NCI-H82 (cell line): ENCODE data around the gene SEPTIN12.

Experiments
- DNase-seq: peaks from one replicate; lab custom pipeline; 2025; lab: John Stamatoyannopoulos, UW

Gene SEPTIN12, protein sequence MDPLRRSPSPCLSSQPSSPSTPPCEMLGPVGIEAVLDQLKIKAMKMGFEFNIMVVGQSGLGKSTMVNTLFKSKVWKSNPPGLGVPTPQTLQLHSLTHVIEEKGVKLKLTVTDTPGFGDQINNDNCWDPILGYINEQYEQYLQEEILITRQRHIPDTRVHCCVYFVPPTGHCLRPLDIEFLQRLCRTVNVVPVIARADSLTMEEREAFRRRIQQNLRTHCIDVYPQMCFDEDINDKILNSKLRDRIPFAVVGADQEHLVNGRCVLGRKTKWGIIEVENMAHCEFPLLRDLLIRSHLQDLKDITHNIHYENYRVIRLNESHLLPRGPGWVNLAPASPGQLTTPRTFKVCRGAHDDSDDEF

DNA sequence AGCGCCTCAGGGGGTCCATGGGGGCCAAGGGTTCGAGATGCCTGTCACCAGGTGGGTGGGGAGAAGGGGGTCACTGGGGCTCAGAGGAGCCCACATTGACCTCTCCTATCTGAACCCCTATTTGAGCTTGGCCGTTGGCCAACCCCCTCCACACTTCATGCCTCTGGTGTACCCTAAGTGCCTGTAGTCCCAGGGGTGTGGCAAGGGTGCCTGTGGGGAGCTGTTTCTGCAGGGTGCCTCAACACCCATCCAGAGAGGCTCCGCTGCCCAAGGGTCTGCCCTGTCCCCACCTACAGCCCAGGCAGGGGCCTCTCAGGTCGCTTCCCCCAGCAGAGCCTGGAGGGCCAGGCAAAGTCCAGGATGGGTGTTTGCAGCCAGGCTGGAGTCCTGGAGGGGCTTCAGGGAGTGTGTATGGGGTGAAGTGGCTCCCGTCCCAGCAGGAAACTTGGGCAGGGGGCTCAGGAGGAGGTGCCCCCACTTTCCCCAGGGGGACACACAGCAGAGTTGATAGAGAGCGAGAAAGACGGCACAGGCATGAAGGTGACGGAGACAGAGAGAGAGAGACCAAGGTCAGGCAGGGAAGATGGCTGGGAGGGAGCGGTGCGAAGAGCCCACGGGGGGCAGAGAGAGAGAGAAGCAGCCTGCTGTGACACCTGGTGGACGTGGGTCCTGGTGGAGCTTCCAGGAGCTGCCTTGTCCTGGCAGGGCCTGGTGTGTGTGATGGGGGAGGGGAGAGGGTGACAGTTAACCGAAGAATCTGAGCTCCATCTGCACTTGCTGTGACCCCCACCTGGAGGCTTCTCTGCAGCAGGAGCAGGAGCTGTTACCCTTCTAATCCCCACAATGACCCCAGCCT lies at the start of gene SEPTIN12:
TSS of gene SEPTIN12 (minus strand) at position 719 of the 856 bp plus-strand sequence. CDS start at position 19, 700 bp downstream.
- peak; percentile 99 for DNase-seq

DNA sequence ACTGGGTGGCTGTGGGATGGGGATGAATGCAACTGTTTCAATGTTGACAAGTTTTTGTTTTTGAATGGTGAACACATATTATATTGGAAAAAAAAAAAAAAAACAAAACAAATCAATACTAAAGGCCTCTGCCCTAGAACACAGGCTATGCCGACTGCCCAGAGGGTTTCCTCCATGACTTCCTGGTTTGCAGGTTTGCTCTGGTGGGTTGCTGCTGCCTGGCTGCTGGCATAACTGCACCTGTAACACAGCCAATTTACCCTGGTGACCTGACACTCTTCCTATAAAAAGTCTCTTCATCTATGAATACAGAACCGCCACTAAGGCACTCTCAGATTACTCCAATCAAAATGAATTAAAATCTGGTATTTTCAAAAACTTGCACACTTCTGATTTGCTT lies 48.6 kb upstream of the SEPTIN12 start:
- DNase-seq = no peak

DNA sequence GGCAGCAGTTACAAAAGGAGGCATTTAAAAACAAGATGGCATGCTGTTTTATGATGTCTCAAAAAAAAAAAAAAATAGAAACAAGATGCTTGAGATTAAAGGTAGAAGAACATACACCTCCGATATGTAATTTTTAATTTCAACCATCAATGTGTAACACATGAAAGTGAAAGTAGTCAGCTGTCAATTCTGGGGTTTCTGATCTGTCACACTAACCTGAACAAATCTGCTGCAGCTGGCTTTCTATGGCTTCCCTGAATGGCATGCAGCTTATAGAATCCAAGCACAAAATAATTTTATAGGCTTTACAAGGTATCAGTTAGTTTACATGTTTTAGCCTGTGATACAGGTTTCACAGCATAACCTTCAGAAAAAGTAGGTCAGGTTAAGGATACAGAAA lies 45.4 kb upstream of the SEPTIN12 start:
- no peak for DNase-seq

DNA sequence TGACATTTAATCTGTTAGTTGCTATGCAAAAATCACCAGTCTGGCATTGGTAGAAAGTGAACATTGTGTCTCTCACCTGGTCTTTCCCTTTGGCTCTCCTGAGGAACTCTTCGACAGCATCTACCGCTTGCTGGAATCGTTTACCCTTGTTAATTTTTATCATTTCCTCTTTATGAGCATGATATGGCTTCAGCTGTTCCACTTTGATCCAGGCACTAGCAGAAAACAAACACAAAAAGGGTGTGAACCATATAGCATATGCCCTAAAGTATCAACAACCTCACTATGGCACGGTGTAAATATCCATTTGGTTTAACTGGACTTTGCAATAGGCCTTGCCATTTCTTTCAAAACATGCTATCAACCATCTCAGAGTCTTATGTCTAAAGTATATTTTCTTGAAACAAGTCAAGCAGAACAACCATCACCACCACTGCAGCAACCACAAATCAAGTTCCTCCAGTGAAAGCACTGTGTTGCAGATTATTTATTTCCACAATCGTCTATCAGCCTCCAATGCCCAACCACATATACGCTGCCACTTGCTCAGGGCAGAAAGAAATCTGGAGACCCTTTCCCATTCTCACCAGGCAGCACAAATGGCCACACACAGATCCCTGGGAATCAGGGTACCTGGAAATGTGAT lies 44.7 kb upstream of the SEPTIN12 start:
- no peak for DNase-seq

DNA sequence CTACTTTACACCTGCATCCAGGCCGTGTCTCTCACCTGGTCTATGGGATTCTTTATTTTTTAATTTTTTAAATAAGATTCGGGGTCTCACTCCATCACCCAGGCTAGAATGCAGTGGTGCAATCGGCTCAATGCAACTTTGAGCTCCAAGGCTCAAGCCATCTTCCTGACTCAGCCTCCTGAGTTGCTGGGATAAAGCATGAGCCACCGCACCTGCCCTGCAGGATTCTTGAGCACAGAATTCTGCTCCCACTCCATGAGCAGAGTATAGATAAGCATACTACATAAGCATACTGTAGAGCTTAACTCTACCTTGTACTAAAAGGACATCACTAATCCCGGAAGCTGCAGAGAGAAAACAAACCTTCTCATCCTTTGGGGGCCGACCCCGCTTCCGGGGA lies 43.5 kb upstream of the SEPTIN12 start:
- no peak for DNase-seq

DNA sequence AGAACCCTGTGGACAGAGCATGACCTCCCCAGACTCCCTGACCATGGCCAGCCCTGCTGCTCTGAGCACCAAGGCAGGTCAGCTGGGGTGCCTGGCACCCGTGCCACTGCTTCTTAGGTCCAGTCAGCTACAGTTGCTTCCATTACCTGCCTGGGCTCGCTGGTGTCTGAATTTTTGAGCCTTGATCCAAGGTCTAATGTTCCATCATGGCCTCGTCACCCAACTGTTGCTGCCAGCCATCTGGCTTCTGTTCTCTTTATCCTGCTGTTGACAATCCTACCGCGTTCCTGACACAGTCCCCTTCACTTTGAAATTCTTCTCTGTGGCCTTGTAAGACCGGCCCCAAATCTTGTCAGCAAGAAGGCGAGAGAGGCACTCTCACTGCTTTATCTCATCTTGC lies 42.3 kb upstream of the SEPTIN12 start:
- no peak for DNase-seq

DNA sequence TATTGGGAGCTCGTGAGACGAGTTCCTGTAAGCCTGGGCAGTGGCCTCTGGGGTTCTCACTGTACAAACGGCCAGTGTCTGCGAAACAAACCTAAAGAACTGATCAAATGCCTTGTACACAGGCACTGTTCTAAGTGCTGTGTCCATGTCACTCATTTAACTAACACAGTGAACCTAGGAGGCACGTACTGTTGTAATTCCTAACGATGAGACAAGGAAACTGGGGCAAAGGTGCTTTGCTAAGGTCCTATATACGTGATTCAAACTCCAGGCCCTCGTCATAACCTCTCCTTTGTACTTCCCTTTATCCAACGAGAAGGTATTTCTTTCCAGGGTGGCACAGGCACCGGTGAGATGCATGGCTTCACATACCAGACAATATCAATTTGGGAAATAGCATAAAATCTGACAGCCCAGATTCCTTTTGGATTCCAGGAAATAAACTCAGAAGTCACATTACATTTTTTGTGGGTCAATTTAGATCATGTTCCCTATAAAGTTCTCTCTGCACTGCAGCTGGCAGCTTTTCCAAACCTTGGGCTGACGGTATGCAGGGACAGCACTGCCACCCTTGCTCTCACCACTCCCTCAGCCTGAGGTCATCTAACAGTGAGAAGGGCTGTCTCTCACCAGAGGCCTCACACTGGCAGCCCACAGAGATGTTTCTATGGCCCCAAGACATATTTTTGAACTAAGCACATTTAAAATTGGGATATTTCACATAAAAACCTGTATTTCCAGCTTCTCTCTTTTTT lies 40.6 kb upstream of the SEPTIN12 start:
- DNase-seq = no peak

DNA sequence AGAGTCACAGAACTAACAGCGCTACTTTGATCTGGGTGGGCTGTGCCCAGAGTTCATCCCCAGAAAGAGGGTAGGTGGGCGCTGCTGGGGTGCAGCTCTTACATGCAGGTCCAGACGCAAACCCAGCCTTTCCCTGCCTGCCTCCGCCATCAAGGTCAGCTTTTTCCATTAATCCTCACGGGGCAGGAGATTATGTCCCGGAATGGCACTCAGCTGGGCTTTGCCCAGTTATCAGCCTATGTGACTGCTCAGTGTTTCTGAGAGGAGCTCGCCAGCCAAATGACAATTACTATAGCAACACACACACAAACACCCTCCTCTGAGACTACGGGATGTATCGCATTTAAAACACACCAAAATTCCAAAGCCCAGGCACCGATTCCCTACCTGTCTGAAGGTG lies 38.8 kb upstream of the SEPTIN12 start:
- DNase-seq = no peak

DNA sequence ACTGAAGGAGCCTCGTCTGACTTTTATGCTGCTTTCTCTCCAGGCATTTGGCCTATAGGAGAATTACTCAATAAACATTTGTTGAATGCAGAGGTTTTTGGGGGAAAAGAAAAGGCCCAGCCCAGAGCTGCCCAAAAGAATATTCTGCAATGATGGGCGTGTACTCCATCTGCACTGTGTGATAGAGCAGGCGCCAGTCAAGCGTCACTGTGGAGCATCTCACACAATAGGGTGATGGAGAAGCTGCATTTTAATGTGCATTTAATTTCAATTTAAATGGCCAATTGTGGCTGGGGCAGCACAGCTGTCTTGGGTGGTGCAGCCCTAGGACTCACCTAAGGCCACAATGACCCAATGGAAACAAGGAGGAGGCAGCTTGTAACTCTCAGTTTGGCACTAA lies 38.4 kb upstream of the SEPTIN12 start:
- DNase-seq = no peak

DNA sequence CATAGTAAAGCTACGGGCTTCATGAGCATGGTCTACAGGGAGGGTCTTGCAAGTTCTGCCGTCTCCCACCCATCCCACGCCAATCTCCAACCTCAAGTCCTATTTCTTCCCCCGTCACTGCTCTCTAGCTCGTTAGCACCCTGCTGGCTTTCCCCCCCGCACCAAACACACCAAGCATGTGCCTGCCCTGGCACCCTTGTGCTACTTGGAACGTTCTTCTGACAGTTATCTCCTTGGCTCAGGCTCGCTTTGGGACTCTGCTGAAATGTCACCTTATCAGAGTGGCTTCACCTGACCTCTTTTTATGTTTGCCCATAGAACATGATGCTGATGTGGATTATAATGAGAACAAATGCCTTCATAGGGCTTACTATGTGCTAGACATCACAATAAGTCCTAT lies 37.1 kb upstream of the SEPTIN12 start:
- no peak for DNase-seq

DNA sequence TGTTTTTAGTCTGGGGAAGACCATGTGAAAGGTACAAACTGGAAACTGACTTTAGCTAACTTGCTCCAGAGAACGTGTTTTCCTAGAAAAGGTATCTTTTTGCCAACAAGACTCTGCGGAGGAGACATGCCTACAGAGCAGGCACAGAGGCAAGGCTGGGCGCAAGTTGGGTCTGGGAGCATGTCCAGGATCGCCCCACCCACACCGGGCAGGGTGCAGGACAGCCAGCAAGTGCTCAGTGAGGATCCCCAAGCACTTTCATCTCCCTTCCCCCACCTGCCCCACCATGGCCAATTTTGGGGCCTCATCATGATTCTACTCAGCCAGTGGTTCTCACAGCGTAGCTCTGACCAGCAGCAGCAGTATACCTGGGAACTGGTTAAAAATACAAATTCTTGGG lies 32.5 kb upstream of the SEPTIN12 start:
- no peak for DNase-seq

DNA sequence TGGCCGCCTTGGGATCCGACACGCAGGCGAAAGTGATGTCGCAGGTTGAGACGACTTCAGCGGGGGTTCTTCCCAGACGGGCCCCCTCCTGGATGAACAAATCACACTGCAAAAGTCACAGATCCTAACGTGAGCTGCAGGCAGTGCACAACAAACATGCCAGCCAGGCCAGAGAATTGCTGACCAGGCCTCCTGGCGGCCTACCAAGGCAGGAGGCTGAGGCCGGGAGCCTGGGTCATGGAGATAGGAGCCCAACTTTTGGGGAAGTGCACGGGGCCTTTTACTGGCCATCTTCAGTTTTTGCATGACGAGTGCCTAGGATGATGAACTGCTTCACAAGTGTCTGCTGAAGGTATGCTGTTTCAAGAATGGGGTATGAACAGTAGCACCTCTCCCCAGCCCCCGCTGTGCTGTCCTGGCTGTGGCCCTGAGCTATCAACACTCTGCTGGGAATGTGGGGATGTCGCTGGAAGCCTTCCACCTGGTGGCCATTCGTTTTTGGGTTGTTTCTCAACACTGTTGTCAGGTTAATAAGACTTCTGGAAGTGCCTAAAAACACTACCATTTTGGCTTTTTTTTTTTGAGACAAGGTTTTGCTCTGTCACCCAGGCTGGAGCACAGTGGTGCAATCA lies 26.5 kb upstream of the SEPTIN12 start:
- DNase-seq = no peak

DNA sequence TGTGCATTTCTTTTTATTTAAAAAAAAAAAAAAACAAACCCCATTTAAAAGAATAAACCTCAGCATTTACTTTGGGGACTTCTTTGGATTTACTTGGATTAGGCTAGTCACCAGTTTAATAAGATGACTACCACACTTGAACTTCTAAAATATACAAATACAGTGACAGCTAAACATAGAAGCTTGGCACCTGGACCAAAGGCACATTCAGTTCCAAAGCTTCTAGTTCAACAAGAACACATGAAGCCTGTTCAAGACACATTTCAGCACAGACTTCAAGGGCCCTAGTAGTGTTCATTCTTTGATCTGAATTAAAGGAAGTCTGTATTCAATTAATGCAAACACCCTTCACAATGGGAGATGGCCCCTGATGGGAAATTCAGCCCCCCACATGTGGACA lies 25.9 kb upstream of the SEPTIN12 start:
- no peak for DNase-seq

DNA sequence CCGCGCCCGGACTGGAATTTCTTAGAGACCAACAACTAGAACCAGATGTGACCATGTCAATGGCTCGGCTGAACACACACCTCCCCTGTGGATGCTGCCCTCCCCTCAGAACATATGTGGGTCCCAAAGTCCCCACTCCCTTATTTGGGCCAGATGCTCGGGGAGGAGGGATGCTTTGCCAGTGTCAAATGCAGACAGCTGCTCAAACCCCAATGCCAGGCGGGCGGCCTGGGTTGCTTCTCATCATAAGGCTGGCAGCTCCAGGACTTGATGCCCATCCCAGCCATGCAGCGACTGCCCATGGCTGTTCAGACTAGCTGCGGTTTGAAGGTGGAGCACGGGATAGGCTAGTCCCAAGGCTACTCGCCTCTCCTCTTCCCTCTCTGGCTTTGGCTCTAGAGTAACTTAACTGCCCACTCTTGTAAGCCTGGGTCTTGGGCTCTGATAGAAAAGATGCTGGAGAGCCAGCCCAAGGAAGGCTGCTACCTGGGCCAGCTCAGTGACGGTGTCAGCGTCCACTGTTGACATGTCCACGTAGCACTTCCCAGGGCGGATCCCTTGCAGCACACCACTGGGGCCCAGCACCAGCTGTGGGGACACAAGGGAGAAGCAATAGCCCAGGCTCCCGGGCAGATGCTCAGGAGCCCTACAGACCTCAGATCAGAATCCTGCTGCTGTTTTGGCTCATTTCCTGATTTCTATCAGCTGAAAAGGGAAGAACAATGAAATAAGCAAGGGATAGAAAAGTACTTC lies 25.3 kb upstream of the SEPTIN12 start:
- no peak for DNase-seq

DNA sequence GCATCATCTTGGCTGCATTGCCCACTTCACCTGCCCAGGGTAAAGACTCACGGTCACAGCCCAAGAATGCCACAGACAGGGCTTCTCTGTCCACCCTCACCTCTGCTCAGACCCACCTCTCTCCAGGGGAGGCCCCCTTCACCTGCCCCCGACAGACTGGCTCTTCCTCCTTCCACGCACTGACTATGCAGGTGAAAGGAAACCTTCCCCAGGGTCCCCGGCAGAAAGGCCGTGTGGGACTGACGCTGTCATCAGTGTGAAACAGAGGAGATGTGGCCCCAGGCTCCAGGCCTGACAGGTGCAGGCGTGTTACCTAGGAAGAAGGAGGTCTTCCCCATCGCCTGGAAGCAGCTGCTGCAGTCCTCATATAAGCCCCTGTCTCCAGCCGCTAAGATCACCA lies 23.6 kb upstream of the SEPTIN12 start:
- DNase-seq = no peak

DNA sequence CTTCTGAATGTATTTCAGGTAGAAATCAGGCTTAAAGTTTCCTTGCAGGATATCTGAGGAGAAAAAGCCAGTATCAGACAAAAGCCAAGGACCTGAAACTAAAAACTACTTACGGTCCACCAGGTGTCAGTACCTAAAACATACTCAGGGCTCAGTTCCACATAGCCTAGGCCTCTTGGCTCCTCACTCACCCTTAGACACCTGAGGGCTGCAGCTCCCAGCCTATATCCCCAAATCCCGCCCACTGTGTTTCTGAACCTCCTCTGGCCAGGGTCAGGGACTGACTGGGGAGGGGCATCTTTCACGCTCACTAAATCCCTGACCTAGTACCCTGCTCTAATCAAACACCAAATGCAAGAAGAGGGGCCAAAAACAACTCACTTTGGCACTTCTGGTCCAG lies 23.1 kb upstream of the SEPTIN12 start:
- DNase-seq = no peak

DNA sequence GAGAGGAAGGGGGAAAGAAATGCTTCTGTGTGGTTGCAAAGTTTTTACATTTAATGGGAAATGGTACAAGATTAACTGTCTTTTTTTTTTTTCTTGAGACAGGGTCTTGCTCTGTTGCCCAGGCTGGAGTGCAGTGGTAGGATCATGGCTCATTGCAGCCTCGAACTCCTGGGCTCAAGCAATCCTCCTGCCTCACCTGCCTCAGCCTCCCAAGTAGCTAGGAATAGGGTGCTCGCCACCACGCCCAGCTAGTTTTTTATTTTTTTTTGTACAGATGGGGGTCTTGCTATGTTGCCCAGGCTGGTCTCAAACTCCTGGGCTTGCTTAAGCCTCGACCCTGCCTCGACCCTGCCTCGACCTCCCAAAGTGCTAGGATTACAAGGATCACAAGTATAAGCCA lies 18.1 kb upstream of the SEPTIN12 start:
- DNase-seq = no peak

DNA sequence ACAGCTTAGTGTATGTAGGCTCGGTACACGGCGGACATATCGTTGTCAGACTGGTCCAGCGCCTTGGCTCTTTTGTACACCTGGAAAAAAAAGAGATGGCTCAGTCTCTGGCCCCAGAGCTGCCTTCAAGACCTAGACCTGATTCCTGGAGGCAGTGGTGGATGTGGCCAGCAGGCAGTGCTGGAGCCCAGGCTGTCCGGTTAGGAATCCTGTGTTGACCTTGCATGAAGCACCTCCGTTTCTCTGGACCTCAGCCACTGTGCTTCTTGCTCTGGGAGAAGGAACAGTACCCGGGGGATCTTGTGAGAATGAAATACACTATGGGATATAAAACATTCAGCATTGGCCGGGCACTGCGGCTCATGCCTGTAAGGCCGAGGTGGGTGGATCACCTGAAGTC lies 17.1 kb upstream of the SEPTIN12 start:
- DNase-seq = no peak

DNA sequence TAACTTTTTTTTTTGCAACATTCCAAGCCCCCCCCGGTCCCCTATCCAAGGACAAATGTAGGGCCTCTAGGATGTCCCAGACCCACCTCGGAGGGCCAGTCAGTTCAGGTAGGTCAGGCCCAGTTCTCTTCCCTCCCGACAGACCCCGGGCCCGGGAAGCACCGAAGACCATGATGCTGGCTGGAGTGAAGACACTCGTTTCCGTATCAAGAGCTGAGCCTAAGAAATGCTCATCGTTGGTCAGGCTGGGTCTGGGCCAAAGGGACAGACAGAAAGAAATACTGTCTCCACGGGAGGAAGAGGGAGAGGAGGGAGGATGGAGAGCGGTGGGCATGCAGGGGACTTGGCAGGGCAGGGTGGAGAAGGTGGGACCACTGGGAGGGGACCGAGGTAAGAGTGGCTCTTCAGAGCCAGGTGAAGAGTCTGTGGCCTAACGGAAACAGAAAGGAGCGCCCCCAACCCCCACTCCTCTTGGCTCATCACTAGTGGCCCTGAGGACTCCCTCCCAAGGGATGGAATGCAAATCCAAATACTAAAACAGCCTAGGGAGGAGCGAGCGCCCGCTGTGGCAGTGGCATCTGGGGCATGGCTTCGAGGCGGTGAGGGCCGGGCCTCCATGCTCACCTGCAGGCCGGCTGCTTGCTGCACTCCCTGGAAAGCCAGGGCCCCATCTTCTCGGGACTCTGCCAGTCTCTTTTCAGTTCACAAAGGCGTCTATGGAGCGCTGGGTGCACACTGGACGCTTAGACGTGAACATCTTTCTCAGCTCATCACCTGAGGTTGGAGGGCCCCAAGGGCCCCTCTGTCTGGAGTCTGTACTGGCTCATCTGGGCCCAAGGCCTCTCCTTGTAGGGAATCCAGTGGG lies 16.0 kb upstream of the SEPTIN12 start:
- DNase-seq = peak; percentile 21

DNA sequence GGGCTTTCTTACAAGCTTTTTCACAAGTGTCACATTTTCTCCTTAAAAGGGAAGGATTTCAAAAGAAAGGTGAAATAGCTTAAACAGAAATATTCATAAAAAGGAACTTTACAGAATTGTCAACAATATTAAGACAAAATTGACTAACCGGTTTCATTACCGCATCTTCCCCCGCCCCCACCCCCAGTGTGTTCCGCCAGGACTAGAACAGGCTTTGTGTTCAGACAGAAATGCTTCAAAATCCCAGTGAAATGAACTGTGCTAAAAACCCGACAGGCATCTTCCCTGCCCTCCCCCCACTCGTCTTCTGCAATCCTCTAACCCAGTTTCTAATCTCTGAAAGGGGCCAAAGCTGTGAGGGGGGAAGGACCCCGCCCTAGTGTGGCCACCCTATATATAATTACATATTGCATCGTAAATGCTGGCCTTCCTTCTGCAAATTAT lies 15.3 kb upstream of the SEPTIN12 start:
- peak; percentile 49 for DNase-seq
